C4-2B (cell line): Measurements from ENCODE around the gene KIF4A.
"Not testable (repeated sequence)": the region's sequence is repeated elsewhere in the genome, so short reads cannot be mapped to it uniquely, and the experiment has no call there.

Source experiments
- H3K27ac ChIP-seq: fragments of 450-650 bp; 2 replicates; pipeline ENCODE4 v1.5.1; 2017
- ZFX ChIP-seq: fragments of 450-650 bp; IDR thresholded peaks from 2 replicates; pipeline ENCODE4 v1.6.1; 2017
- TF ChIP-seq, protein P1 (sequence below): fragments of 450-650 bp; conservative IDR thresholded peaks from 2 replicates; pipeline ENCODE4 v1.5.1; 2017; ENCODE audit warnings: mild to moderate bottlenecking

The KIF4A gene

DNA sequence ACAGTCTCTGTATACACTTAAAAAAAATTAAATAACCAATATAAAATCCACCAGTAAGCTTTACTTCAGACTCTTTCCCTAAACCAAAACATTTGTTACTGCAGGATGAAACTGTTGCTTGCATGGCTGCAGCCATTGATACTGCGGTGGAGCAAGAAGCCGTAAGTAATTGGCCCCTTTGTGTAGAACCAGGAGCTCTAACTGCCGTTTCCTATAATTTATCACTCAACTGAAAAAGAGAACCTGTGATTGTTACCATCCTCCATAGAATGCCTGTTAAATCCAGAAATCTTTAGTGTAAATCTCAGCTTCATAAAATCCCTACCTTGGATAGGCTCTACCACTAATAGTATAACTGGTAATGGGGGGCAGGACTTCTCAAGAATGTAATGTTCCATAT, 62.6 kb downstream of the KIF4A start:
- H3K27ac ChIP-seq, result no peak overlapping the region
- TF ChIP-seq ZFX, result no peak

DNA sequence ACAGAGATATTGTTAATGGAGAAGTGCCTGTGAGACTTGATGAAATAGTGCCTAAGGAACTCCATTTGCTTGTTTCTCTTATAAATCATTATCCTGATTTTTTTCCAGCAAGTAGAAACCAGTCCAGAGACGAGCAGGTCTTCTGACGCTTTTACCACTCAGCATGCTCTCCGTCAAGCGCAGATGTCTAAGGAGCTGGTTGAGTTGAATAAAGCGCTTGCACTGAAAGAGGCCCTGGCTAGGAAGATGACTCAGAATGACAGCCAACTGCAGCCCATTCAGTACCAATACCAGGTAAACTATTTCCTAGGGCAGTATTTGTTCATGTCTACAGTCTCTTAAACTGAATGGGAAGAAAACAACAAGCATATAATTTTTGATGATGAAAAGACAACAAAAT, 63.6 kb downstream of the KIF4A start:
- TF ChIP-seq, protein P1, sequence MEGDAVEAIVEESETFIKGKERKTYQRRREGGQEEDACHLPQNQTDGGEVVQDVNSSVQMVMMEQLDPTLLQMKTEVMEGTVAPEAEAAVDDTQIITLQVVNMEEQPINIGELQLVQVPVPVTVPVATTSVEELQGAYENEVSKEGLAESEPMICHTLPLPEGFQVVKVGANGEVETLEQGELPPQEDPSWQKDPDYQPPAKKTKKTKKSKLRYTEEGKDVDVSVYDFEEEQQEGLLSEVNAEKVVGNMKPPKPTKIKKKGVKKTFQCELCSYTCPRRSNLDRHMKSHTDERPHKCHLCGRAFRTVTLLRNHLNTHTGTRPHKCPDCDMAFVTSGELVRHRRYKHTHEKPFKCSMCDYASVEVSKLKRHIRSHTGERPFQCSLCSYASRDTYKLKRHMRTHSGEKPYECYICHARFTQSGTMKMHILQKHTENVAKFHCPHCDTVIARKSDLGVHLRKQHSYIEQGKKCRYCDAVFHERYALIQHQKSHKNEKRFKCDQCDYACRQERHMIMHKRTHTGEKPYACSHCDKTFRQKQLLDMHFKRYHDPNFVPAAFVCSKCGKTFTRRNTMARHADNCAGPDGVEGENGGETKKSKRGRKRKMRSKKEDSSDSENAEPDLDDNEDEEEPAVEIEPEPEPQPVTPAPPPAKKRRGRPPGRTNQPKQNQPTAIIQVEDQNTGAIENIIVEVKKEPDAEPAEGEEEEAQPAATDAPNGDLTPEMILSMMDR, result no peak
- TF ChIP-seq ZFX, result no peak
- no peak overlapping the region for H3K27ac ChIP-seq

DNA sequence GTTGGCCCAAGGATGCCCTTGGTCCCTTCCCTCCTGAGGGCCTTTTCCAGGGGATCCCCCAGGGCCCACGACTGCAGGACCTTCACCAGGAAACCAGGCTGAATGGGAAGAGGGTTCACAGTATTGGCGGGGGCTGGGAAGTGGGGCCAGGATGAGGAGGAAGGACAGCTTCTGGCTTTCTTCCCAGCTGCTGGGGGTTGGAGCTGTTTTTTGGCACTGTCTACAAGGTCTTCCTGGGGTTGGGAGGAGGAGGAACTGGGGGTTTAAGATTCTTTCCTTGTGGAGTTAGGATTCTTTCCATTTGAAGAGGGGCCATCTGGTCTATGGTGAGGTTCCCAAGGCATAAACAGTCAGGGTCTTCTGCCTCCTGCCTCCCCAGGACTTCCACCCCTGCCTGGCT, 64.8 kb downstream of the KIF4A start:
- TF ChIP-seq ZFX, result no peak
- TF ChIP-seq, protein P1, result no peak
- H3K27ac ChIP-seq, result no peak overlapping the region

DNA sequence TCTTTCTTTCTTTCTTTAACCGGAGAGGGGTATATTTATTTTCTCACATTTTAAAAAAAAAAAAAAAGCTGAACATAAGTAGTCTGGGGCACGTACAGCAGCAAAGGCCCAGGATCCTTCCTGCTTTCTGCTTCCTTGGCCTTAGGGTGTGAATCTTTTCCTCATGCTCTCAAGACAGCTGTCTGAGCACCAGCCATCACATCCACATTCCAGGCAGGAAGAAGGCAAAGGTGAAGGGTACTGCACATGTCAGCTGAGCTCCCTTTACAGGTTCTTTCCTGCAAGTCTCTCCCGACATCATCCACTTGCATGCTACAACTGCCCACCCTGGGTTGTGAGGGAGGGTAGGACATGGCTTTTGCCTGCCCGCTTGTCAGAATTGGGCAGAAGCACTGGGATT, 69.6 kb downstream of the KIF4A start:
- no peak overlapping the region for H3K27ac ChIP-seq
- no peak for TF ChIP-seq ZFX
- TF ChIP-seq, protein P1, result no peak

DNA sequence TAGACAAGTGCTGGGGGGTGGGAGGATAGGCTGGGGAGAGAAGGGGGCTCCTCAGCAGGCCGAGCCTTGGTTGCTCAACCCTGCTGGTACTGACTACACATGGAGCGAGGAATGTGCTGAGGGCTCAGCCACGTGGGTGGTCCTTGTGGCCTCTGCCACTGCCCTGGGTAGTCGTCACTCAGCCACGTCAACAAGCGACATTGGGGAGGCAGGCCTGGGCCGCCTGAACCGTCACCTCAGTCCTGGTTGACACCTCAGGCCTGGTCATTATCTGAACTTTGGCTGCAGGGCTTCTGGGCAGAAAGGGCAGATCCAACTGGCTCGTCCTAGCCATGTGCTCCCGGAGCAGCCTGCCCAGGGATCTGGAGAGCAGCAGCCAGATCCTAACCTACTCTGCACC, 70.5 kb downstream of the KIF4A start:
- H3K27ac ChIP-seq, result no peak overlapping the region
- TF ChIP-seq, protein P1, result no peak
- no peak for TF ChIP-seq ZFX

DNA sequence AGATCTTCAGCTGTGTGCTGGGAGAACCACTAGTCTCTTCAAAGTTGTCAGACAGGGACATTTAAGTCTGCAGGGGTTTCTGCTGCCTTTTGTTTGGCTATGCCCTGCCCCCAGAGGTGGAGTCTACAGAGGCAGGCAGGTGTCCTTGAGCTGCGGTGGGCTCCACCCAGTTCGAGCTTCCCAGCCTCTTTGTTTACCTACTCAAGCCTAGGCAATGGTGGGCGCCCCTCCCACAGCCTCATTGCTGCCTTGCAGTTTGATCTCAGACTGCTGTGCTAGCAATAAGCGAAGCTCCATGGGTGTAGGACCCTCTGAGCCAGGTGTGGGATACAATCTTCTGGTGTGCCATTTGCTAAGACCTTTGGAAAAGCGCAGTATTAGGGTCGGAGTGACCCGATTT, 78.8 kb downstream of the KIF4A start:
- H3K27ac ChIP-seq, result not testable (repeated sequence)

DNA sequence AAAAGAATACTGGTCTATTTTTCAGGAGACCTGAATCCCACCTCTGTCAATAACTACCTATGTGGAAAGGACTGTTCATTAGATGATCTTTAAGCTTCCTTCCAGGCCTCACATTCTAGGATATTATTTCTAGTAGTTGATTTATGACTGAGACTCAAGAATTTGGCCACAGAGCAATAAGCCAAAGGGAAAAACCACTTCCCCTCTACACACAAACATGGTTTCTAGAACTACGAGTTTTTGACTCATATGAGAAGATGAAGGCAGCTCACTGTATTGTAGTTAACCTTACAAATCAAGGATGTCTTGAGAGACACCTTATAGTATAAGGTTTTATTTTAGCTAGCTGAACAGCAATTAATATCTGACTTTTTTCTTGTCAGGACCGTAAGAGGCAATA, 96.3 kb downstream of the KIF4A start:
- TF ChIP-seq ZFX, result no peak
- TF ChIP-seq, protein P1, result no peak
- H3K27ac ChIP-seq, result no peak overlapping the region

DNA sequence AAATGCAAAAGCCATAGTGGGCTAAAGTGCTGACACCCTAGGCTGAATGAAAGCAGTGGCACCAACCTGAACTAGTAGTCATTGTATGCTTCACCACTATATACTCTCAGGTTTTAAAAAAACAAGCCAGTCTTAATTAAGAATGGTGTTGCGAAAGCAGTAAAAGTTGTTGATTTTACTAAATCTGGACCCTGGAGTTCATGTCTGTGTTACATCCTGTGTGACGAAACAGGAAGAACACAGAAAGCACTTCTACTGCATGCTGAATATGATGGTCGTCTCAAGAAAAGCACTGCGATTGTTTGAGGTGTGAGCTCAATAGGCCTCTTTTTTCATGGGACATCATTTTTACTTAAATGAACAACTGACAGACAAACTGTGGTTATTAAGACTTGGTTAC, 109.0 kb downstream of the KIF4A start:
- TF ChIP-seq, protein P1, result no peak
- TF ChIP-seq ZFX, result no peak
- H3K27ac ChIP-seq, result no peak overlapping the region

DNA sequence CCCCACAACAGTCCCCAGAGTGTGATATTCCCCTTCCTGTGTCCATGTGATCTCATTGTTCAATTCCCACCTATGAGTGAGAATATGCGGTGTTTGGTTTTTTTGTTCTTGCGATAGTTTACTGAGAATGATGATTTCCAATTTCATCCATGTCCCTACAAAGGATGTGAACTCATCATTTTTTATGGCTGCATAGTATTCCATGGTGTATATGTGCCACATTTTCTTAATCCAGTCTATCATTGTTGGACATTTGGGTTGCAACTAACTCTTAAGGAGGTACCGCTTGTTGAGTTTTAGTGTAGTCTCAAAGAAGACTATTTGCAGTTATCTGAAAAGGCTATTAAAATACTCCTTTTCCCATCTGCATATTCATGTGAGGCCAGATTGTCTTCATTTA, 110.3 kb downstream of the KIF4A start:
- H3K27ac ChIP-seq, result not testable (repeated sequence)
